Liver (tissue), 9 donors: ENCODE measurements around the gene MAGEB17. TPM values are rescaled to one million over a fixed set of nuclear protein-coding genes. Genes with fewer than 3 reads are reported as not detected.

Source experiments
- DNase-seq: peaks from one replicate; pipeline ENCODE4 v3.0.0-alpha.2; 2017; ENCODE audit warnings: low spot score
- H3K27ac ChIP-seq, 2 donors: one replicate each; pipeline ENCODE4 v1.7.0; 2013; ENCODE audit warnings: inconsistent platforms in 2 of 2, low read length in 2 of 2, control low read depth in 1 of 2, low read depth in 1 of 2, mild to moderate bottlenecking in 1 of 2
- H3K27me3 ChIP-seq, 4 donors: one replicate each; pipeline versions ENCODE4 v1.6.1 to v1.7.0; 2013; ENCODE audit warnings: low read length in 3 of 4, inconsistent platforms in 1 of 4, mild to moderate bottlenecking in 1 of 4, moderate library complexity in 1 of 4; ENCODE audit not compliant: control insufficient read depth in 4 of 4, insufficient read depth in 4 of 4
- H3K36me3 ChIP-seq, 4 donors: one replicate each; pipeline versions ENCODE4 v1.6.1 to v1.7.0; 2013; ENCODE audit warnings: low read length in 3 of 4, mild to moderate bottlenecking in 3 of 4, low read depth in 1 of 4, moderate library complexity in 1 of 4; ENCODE audit not compliant: control insufficient read depth in 4 of 4, insufficient read depth in 3 of 4
- H3K4me1 ChIP-seq, 4 donors: one replicate each; pipeline versions ENCODE4 v1.6.1 to v1.7.0; 2013; ENCODE audit warnings: low read length in 3 of 4, mild to moderate bottlenecking in 3 of 4, moderate library complexity in 1 of 4; ENCODE audit not compliant: control insufficient read depth in 4 of 4, insufficient read depth in 4 of 4
- H3K4me3 ChIP-seq, 3 donors: one replicate each; pipeline versions ENCODE4 v1.6.1 to v1.7.0; 2013; ENCODE audit warnings: low read length in 3 of 3, control low read depth in 1 of 3, low read depth in 1 of 3, mild to moderate bottlenecking in 1 of 3
- H3K9ac ChIP-seq, 2 donors: one replicate each; pipeline ENCODE4 v1.7.0; 2013; ENCODE audit warnings: low read length in 2 of 2, mild to moderate bottlenecking in 2 of 2, moderate library complexity in 2 of 2, control low read depth in 1 of 2, low read depth in 1 of 2
- H3K9me3 ChIP-seq, 4 donors: one replicate each; pipeline versions ENCODE4 v1.6.1 to v1.7.0; 2013; ENCODE audit warnings: low read length in 3 of 4; ENCODE audit not compliant: control insufficient read depth in 4 of 4
- CTCF ChIP-seq: fragments of 150-350 bp; IDR thresholded peaks from 2 replicates; pipeline ENCODE4 v1.5.1; 2017; ENCODE audit warnings: improper control_type of control experiment, low read depth, low read length; ENCODE audit not compliant: missing input control
- EGR1 ChIP-seq, 2 donors: IDR thresholded peaks; 2 replicates each; pipeline ENCODE4 v1.6.1; 2016 to 2018; ENCODE audit warnings: antibody characterized with exemption in 2 of 2, low read depth in 2 of 2
- FOXA2 ChIP-seq: IDR thresholded peaks from 2 replicates; pipeline ENCODE4 v1.6.1; 2016; ENCODE audit warnings: antibody characterized with exemption
- NR2F2 ChIP-seq: IDR thresholded peaks from 2 replicates; pipeline ENCODE4 v1.6.1; 2016; ENCODE audit warnings: antibody characterized with exemption
- REST ChIP-seq: IDR thresholded peaks from 2 replicates; pipeline ENCODE4 v1.6.1; 2016; ENCODE audit warnings: antibody characterized with exemption, mild to moderate bottlenecking
- RXRA ChIP-seq, 2 donors: IDR thresholded peaks; 2 replicates each; pipeline ENCODE4 v1.6.1; 2017 to 2018; ENCODE audit warnings: antibody characterized with exemption in 2 of 2, mild to moderate bottlenecking in 1 of 2
- TAF1 ChIP-seq: conservative IDR thresholded peaks from 2 replicates; pipeline ENCODE4 v1.6.1; 2016; ENCODE audit warnings: antibody characterized with exemption, mild to moderate bottlenecking
- YY1 ChIP-seq: IDR thresholded peaks from 2 replicates; pipeline ENCODE4 v1.6.1; 2016; ENCODE audit warnings: antibody characterized with exemption, mild to moderate bottlenecking
- WGBS: extraction: QIAGEN DNeasy Blood & Tissue Kit; methylation state at CpG from one replicate; pipeline ENCODE4 v1.1.7; 2013; 5-methylcytosine and 5-hydroxymethylcytosine counted together
- polyA plus RNA-seq, 2 donors: library from polyadenylated mRNA; stranded (reverse) in 1 of 2; unstranded in 1 of 2; fragments of 200-250 nt in 1 of 2; fragments of >200 nt in 1 of 2; fragmentation: Nextera tagmentation in 1 of 2; extraction: Ambion mirVana in 1 of 2; gene quantifications; one replicate each; pipeline versions ENCODE4 v1.2.1 to v1.2.3, GENCODE V29; 2013 to 2015
- total RNA-seq, 2 donors: library from RNA; depleted of rRNA; stranded (reverse); fragments of >200 nt; gene quantifications; one replicate each; pipeline ENCODE4 v1.2.3, GENCODE V29; 2014
- donor health status: healthy.
- donor health status: healthy.
- donor health status: healthy.
- donor health status: healthy.
- donor health status: healthy.

MAGEB17 gene
- total and polyA plus RNA-seq, 4 donors, result not detected

- Histone ChIP-seq H3K36me3 (no peaks in the 10 kb centered on the region), H3K27ac (no peak overlapping the region), H3K4me3 (no peak overlapping the region), H3K4me1 (no peaks in the 10 kb centered on the region), H3K27me3 (no peaks in the 10 kb centered on the region), H3K9me3 (no peaks in the 10 kb centered on the region), H3K9ac (no peak overlapping the region)
- TF ChIP-seq RXRA (IDR thresholded peaks at IDR 0.05) (no peak), CTCF (no peak), YY1 (no peak), NR2F2 (no peak), TAF1 (no peak), REST (no peak), FOXA2 (no peak), EGR1 (IDR thresholded peaks at IDR 0.05; ENCODE audit: low read depth in 2 of 2) (no peak)
- DNase-seq, result no peak
- 97% methylated on average over 1 of the region's 1 CpG for WGBS
These were observed 48.4 kb downstream of the MAGEB17 start for GRCh38 chrX:16215660-16216059.

Other genes with a start within 250 kb of the MAGEB17 start
- under 1 TPM in 1 of 2 donors, not detected in 1; 0.08 TPM for gene GRPR, start 43.9 kb upstream of the MAGEB17 start, total RNA-seq
- not detected for gene GRPR, start 43.9 kb upstream of the MAGEB17 start, polyA plus RNA-seq